ENCODE measurements around the gene CKAP2. TPM values are rescaled to one million over a fixed set of nuclear protein-coding genes. Genes with fewer than 3 reads are reported as not detected.

Gene CKAP2
- total RNA-seq, 1 donor from 2014 or later = 9.0 TPM

Other genes with a start within 250 kb of the CKAP2 start
- gene THSD1, start 49.3 kb upstream of the CKAP2 start, total RNA-seq = 2.9 TPM
- gene VPS36, start 4.8 kb upstream of the CKAP2 start, total RNA-seq = 41.6 TPM
- gene HNRNPA1L2, start 187.0 kb downstream of the CKAP2 start, total RNA-seq = 3.9 TPM
- 37.6 TPM for gene SUGT1, start 197.4 kb downstream of the CKAP2 start, total RNA-seq

Data from mucosa of gallbladder (tissue), 1 donor.